ENCODE data around the gene MAGEA10.
"Not testable (repeated sequence)": the region's sequence is repeated elsewhere in the genome, so short reads cannot be mapped to it uniquely, and the experiment has no call there.

MAGEA10 gene

GRCh38 chrX:152138388-152138784 lies at the start of gene MAGEA10:
TSS of gene MAGEA10 (minus strand) at chrX:152138577. CDS start at chrX:152135620, 2,957 bp downstream.
- no peak for DNase-seq (ENCODE audit: low read depth)

GRCh38 chrX:152177497-152178269 lies 39.3 kb upstream of the MAGEA10 start:
- DNase-seq (ENCODE audit: low read depth): no peak

- no peak for DNase-seq (ENCODE audit: low read depth)
These were observed 38.7 kb upstream of the MAGEA10 start for GRCh38 chrX:152177052-152177451.

GRCh38 chrX:152175892-152176291 lies 37.5 kb upstream of the MAGEA10 start:
- not testable (repeated sequence) for DNase-seq (ENCODE audit: low read depth)

GRCh38 chrX:152173923-152174322 lies 35.5 kb upstream of the MAGEA10 start:
- DNase-seq (ENCODE audit: low read depth): not testable (repeated sequence)

GRCh38 chrX:152170621-152171020 lies 32.2 kb upstream of the MAGEA10 start:
- no peak for DNase-seq (ENCODE audit: low read depth)

- DNase-seq (ENCODE audit: low read depth): no peak
These were observed 26.8 kb upstream of the MAGEA10 start for GRCh38 chrX:152165033-152165743.

- no peak for DNase-seq (ENCODE audit: low read depth)
These were observed 18.7 kb upstream of the MAGEA10 start for GRCh38 chrX:152157042-152157441.

- DNase-seq (ENCODE audit: low read depth): no peak
These were observed 17.5 kb upstream of the MAGEA10 start for GRCh38 chrX:152155766-152156310.

GRCh38 chrX:152154050-152154449 lies 15.7 kb upstream of the MAGEA10 start:
- no peak for DNase-seq (ENCODE audit: low read depth)

GRCh38 chrX:152151256-152151655 lies 12.9 kb upstream of the MAGEA10 start:
- no peak for DNase-seq (ENCODE audit: low read depth)

- no peak for DNase-seq (ENCODE audit: low read depth)
These were observed 11.3 kb upstream of the MAGEA10 start for GRCh38 chrX:152149648-152150047.

- DNase-seq (ENCODE audit: low read depth): no peak
These were observed 1.2 kb upstream of the MAGEA10 start for GRCh38 chrX:152139589-152139988.

GRCh38 chrX:152137771-152138387 lies 498 bp downstream of the MAGEA10 start:
- DNase-seq (ENCODE audit: low read depth): no peak

GRCh38 chrX:152136312-152136711 lies 2.1 kb downstream of the MAGEA10 start:
- no peak for DNase-seq (ENCODE audit: low read depth)

GRCh38 chrX:152131525-152131924 lies 6.9 kb downstream of the MAGEA10 start:
- DNase-seq (ENCODE audit: low read depth): no peak

- not testable (repeated sequence) for DNase-seq (ENCODE audit: low read depth)
These were observed 9.1 kb downstream of the MAGEA10 start for GRCh38 chrX:152129069-152129844.

GRCh38 chrX:152117305-152117704 lies 21.1 kb downstream of the MAGEA10 start:
- DNase-seq (ENCODE audit: low read depth): no peak

GRCh38 chrX:152108527-152108926 lies 29.9 kb downstream of the MAGEA10 start:
- DNase-seq (ENCODE audit: low read depth): no peak

- no peak for DNase-seq (ENCODE audit: low read depth)
These were observed 34.5 kb downstream of the MAGEA10 start for GRCh38 chrX:152103866-152104265.

GRCh38 chrX:152086141-152086540 lies 52.2 kb downstream of the MAGEA10 start:
- DNase-seq (ENCODE audit: low read depth): no peak

Data from activated T-helper 9 cell treated with anti-CD3 and anti-CD28 coated beads, Interleukin-2, amount 50 U/mL, for 16 hours (primary cell).